ENCODE measurements around the gene CCDC177. TPM values are rescaled to one million over a fixed set of nuclear protein-coding genes. Genes with fewer than 3 reads are reported as not detected.
A peak's percentile ranks its signal among the peaks of the same experiment; 100 is the strongest.

CCDC177 gene
- total RNA-seq, 1 experiment from 2014 or later, result 2.1 TPM

- no peak for TF ChIP-seq ARID4B (CRISPR knock-in tag; IDR thresholded peaks at IDR 0.05; ENCODE audit: borderline replicate concordance)
- TF ChIP-seq SP1 (CRISPR knock-in tag; conservative IDR thresholded peaks at IDR 0.05), result no peak
- TF ChIP-seq, protein P1, sequence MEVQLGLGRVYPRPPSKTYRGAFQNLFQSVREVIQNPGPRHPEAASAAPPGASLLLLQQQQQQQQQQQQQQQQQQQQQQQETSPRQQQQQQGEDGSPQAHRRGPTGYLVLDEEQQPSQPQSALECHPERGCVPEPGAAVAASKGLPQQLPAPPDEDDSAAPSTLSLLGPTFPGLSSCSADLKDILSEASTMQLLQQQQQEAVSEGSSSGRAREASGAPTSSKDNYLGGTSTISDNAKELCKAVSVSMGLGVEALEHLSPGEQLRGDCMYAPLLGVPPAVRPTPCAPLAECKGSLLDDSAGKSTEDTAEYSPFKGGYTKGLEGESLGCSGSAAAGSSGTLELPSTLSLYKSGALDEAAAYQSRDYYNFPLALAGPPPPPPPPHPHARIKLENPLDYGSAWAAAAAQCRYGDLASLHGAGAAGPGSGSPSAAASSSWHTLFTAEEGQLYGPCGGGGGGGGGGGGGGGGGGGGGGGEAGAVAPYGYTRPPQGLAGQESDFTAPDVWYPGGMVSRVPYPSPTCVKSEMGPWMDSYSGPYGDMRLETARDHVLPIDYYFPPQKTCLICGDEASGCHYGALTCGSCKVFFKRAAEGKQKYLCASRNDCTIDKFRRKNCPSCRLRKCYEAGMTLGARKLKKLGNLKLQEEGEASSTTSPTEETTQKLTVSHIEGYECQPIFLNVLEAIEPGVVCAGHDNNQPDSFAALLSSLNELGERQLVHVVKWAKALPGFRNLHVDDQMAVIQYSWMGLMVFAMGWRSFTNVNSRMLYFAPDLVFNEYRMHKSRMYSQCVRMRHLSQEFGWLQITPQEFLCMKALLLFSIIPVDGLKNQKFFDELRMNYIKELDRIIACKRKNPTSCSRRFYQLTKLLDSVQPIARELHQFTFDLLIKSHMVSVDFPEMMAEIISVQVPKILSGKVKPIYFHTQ (CRISPR knock-in tag; IDR thresholded peaks at IDR 0.05), result no peak
- TF ChIP-seq KAT7 (CRISPR knock-in tag; IDR thresholded peaks at IDR 0.05; ENCODE audit: borderline replicate concordance), result no peak
- TF ChIP-seq NR1H2 (CRISPR knock-in tag; IDR thresholded peaks at IDR 0.05), result no peak
- no peak for TF ChIP-seq ATF3 (CRISPR knock-in tag; conservative IDR thresholded peaks at IDR 0.05)
Observed at GRCh38 chr14:69567563-69567962, 7.1 kb downstream of the CCDC177 start (continued).

DNA sequence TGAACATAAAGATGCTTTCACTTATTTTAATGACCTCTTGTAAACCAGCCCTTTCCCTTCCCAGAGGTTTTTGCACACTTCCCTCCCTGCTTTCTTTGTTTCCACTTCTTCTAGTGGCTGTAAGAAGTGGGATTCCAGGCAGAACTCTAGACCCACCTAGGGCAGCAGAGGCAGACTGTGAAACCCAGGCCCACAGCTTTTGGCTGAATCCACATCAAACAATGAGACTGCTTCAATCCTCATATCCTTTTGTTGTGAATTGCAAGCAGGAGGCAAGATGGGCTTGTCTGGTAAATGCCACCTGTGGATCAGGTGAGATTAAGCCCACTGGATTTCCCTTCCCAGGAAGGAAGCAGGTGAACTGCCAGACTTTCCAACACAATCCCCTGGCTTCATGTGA lies 12.8 kb downstream of the CCDC177 start:
- TF ChIP-seq NFATC4 (CRISPR knock-in tag; IDR thresholded peaks at IDR 0.05), result no peak
- TF ChIP-seq GABPB1 (CRISPR knock-in tag; IDR thresholded peaks at IDR 0.05), result no peak
- no peak for TF ChIP-seq SMAD3 (CRISPR knock-in tag; IDR thresholded peaks at IDR 0.05; ENCODE audit: borderline replicate concordance)
- TF ChIP-seq PRRX2 (CRISPR knock-in tag; IDR thresholded peaks at IDR 0.05), result no peak
- TF ChIP-seq ETV6 (CRISPR knock-in tag; IDR thresholded peaks at IDR 0.05), result 0 out of 2 replicates have a peak, but pooled peaks have one; percentile 18
- peak; percentile 46; the same call in 1 of the 2 replicates for TF ChIP-seq TEAD1 (CRISPR knock-in tag; IDR thresholded peaks at IDR 0.05)
- TF ChIP-seq, protein P1 (CRISPR knock-in tag; IDR thresholded peaks at IDR 0.05), result no peak
- TF ChIP-seq NFE2L1 (CRISPR knock-in tag; IDR thresholded peaks at IDR 0.05), result no peak
- TF ChIP-seq ZNF232 (CRISPR knock-in tag; IDR thresholded peaks at IDR 0.05), result 0 out of 2 replicates have a peak, but pooled peaks have one; percentile 39
- DNase-seq (ENCODE audit: low spot score) (no peak), ATAC-seq (peak; percentile 76)

More for the DNA sequence above, 12.8 kb downstream of the CCDC177 start:
- H3K27ac Mint-ChIP-seq, result peak overlapping the region; percentile 78
- peaks cover 30% of the 10 kb centered on the region for H3K4me1 Mint-ChIP-seq
- H3K9me3 Mint-ChIP-seq, result no peaks in the 10 kb centered on the region
- no peaks in the 10 kb centered on the region for H3K36me3 Mint-ChIP-seq
- ChIA-PET POLR2A (no interaction called here), CTCF (interaction anchor here (0.9 to 6.6 kb wide), 6 partner anchors 10 to 58 kb away, joined by 3 to 45 read pairs (median 14); partner anchors contain the start of gene CCDC177)
- peaks cover 2% of the 10 kb centered on the region for H3K27me3 Mint-ChIP-seq (ENCODE audit: low read depth)
- no peak overlapping the region for H3K4me3 Mint-ChIP-seq
